ENCODE results near the gene PI16.

Gene PI16

GRCh38 chr6:36963451-36964290 lies 9.1 kb downstream of the PI16 start:
- Histone ChIP-seq H4K12ac (ENCODE audit: low read depth, low read length) (no peak overlapping the region), H3K4me3 (ENCODE audit: low read depth, low read length) (no peak overlapping the region), H3K4me2 (ENCODE audit: low read length) (no peak overlapping the region), H3K4me1 (ENCODE audit: control insufficient read depth in 1 of 2, insufficient read depth in 2 of 2, low read length in 2 of 2) (peaks cover 2 to 3% of the 10 kb centered on the region in 2 experiments), H2BK120ac (ENCODE audit: insufficient read depth, low read length, poor library complexity) (no peak overlapping the region), H3K27ac (ENCODE audit: low read depth, low read length) (no peak overlapping the region), H3K14ac (ENCODE audit: low read length) (no peak overlapping the region), H3K36me3 (ENCODE audit: control insufficient read depth in 1 of 2, insufficient read depth in 2 of 2, low read length in 2 of 2) (peaks cover 16 to 18% of the 10 kb centered on the region in 2 experiments), H2BK12ac (ENCODE audit: low read length) (no peak overlapping the region), H3K9me3 (ENCODE audit: insufficient read depth, low read depth, low read length) (peaks cover 2% of the 10 kb centered on the region), H3K23ac (ENCODE audit: low read length) (no peak overlapping the region), H2AFZ (ENCODE audit: insufficient read depth, low read length, poor library complexity) (no peak overlapping the region), H3K9ac (ENCODE audit: low read length) (no peak overlapping the region), H3K79me2 (ENCODE audit: control insufficient read depth, insufficient read depth, low read length, poor library complexity) (no peaks in the 10 kb centered on the region), H3K4ac (ENCODE audit: low read depth, low read length) (no peak overlapping the region), H3K79me1 (ENCODE audit: low read length) (no peaks in the 10 kb centered on the region), H3K27me3 (ENCODE audit: insufficient read depth, low read length) (no peaks in the 10 kb centered on the region), H2BK5ac (ENCODE audit: low read depth, low read length, poor library complexity) (no peak overlapping the region), H2AK5ac (ENCODE audit: low read length) (no peak overlapping the region), H4K91ac (ENCODE audit: low read depth, low read length) (no peak overlapping the region), H3K18ac (ENCODE audit: low read length) (no peak overlapping the region), H4K8ac (ENCODE audit: low read depth, low read length) (no peak overlapping the region)
- DNase-seq, result no peak
- no CpG with 5 or more reads among the region's 11 CpGs for WGBS (ENCODE audit: extremely low coverage, insufficient coverage, insufficient read length)

GRCh38 chr6:36964349-36964748 lies 9.8 kb downstream of the PI16 start:
- Histone ChIP-seq H3K36me3 (ENCODE audit: control insufficient read depth in 1 of 2, insufficient read depth in 2 of 2, low read length in 2 of 2) (peaks cover 22 to 25% of the 10 kb centered on the region in 2 experiments), H4K8ac (ENCODE audit: low read depth, low read length) (no peak overlapping the region), H3K9me3 (ENCODE audit: insufficient read depth, low read depth, low read length) (peaks cover 2% of the 10 kb centered on the region), H3K27me3 (ENCODE audit: insufficient read depth, low read length) (no peaks in the 10 kb centered on the region), H3K23ac (ENCODE audit: low read length) (no peak overlapping the region), H2BK12ac (ENCODE audit: low read length) (no peak overlapping the region), H3K14ac (ENCODE audit: low read length) (no peak overlapping the region), H3K4me3 (ENCODE audit: low read depth, low read length) (no peak overlapping the region), H4K12ac (ENCODE audit: low read depth, low read length) (no peak overlapping the region), H3K4ac (ENCODE audit: low read depth, low read length) (no peak overlapping the region), H2AFZ (ENCODE audit: insufficient read depth, low read length, poor library complexity) (no peak overlapping the region), H3K4me2 (ENCODE audit: low read length) (no peak overlapping the region), H3K79me1 (ENCODE audit: low read length) (no peaks in the 10 kb centered on the region), H3K27ac (ENCODE audit: low read depth, low read length) (no peak overlapping the region), H3K4me1 (ENCODE audit: control insufficient read depth in 1 of 2, insufficient read depth in 2 of 2, low read length in 2 of 2) (peaks cover 2 to 3% of the 10 kb centered on the region in 2 experiments), H4K91ac (ENCODE audit: low read depth, low read length) (no peak overlapping the region), H2BK120ac (ENCODE audit: insufficient read depth, low read length, poor library complexity) (no peak overlapping the region), H3K79me2 (ENCODE audit: control insufficient read depth, insufficient read depth, low read length, poor library complexity) (no peaks in the 10 kb centered on the region), H2BK5ac (ENCODE audit: low read depth, low read length, poor library complexity) (no peak overlapping the region), H2AK5ac (ENCODE audit: low read length) (no peak overlapping the region), H3K9ac (ENCODE audit: low read length) (no peak overlapping the region), H3K18ac (ENCODE audit: low read length) (no peak overlapping the region)
- DNase-seq, result no peak
- no CpG with 5 or more reads among the region's 6 CpGs for WGBS (ENCODE audit: extremely low coverage, insufficient coverage, insufficient read length)

GRCh38 chr6:36964908-36965307 lies 10.4 kb downstream of the PI16 start:
- peaks cover 2% of the 10 kb centered on the region for H3K9me3 ChIP-seq (ENCODE audit: insufficient read depth, low read depth, low read length)
- peaks cover 27 to 29% of the 10 kb centered on the region in 2 experiments for H3K36me3 ChIP-seq (ENCODE audit: control insufficient read depth in 1 of 2, insufficient read depth in 2 of 2, low read length in 2 of 2)
- peaks cover 2 to 3% of the 10 kb centered on the region in 2 experiments for H3K4me1 ChIP-seq (ENCODE audit: control insufficient read depth in 1 of 2, insufficient read depth in 2 of 2, low read length in 2 of 2)
- H2AFZ ChIP-seq (ENCODE audit: insufficient read depth, low read length, poor library complexity), result no peak overlapping the region
- no peak overlapping the region for H3K4me3 ChIP-seq (ENCODE audit: low read depth, low read length)
- H2BK120ac ChIP-seq (ENCODE audit: insufficient read depth, low read length, poor library complexity), result no peak overlapping the region
- no peak overlapping the region for H4K12ac ChIP-seq (ENCODE audit: low read depth, low read length)
- no peak overlapping the region for H4K91ac ChIP-seq (ENCODE audit: low read depth, low read length)
- no peak overlapping the region for H2BK5ac ChIP-seq (ENCODE audit: low read depth, low read length, poor library complexity)
- no peak overlapping the region for H3K14ac ChIP-seq (ENCODE audit: low read length)
- H3K4ac ChIP-seq (ENCODE audit: low read depth, low read length), result no peak overlapping the region
- no peak for DNase-seq
- no peak overlapping the region for H3K4me2 ChIP-seq (ENCODE audit: low read length)
- WGBS (ENCODE audit: extremely low coverage, insufficient coverage, insufficient read length), result no CpG with 5 or more reads among the region's 4 CpGs
- no peak overlapping the region for H3K9ac ChIP-seq (ENCODE audit: low read length)
- H2AK5ac ChIP-seq (ENCODE audit: low read length), result no peak overlapping the region
- H3K18ac ChIP-seq (ENCODE audit: low read length), result no peak overlapping the region
- no peaks in the 10 kb centered on the region for H3K79me1 ChIP-seq (ENCODE audit: low read length)
- H3K27ac ChIP-seq (ENCODE audit: low read depth, low read length), result no peak overlapping the region
- H4K8ac ChIP-seq (ENCODE audit: low read depth, low read length), result no peak overlapping the region
- H3K79me2 ChIP-seq (ENCODE audit: control insufficient read depth, insufficient read depth, low read length, poor library complexity), result no peaks in the 10 kb centered on the region
- H3K23ac ChIP-seq (ENCODE audit: low read length), result no peak overlapping the region
- H2BK12ac ChIP-seq (ENCODE audit: low read length), result no peak overlapping the region
- H3K27me3 ChIP-seq (ENCODE audit: insufficient read depth, low read length), result no peaks in the 10 kb centered on the region

GRCh38 chr6:36967301-36967700 lies 12.8 kb downstream of the PI16 start:
- H3K4me2 ChIP-seq (ENCODE audit: low read length), result no peak overlapping the region
- H3K27ac ChIP-seq (ENCODE audit: low read depth, low read length), result no peak overlapping the region
- H4K12ac ChIP-seq (ENCODE audit: low read depth, low read length), result no peak overlapping the region
- H3K79me2 ChIP-seq (ENCODE audit: control insufficient read depth, insufficient read depth, low read length, poor library complexity), result no peaks in the 10 kb centered on the region
- DNase-seq, result no peak
- no peak overlapping the region for H4K91ac ChIP-seq (ENCODE audit: low read depth, low read length)
- H3K23ac ChIP-seq (ENCODE audit: low read length), result no peak overlapping the region
- no peak overlapping the region for H2BK5ac ChIP-seq (ENCODE audit: low read depth, low read length, poor library complexity)
- H3K9me3 ChIP-seq (ENCODE audit: insufficient read depth, low read depth, low read length), result peaks cover 2% of the 10 kb centered on the region
- no peaks in the 10 kb centered on the region for H3K79me1 ChIP-seq (ENCODE audit: low read length)
- no peak overlapping the region for H2BK120ac ChIP-seq (ENCODE audit: insufficient read depth, low read length, poor library complexity)
- H3K4me1 ChIP-seq (ENCODE audit: control insufficient read depth in 1 of 2, insufficient read depth in 2 of 2, low read length in 2 of 2), result peaks cover 0 to 7% of the 10 kb centered on the region in 2 experiments
- H3K36me3 ChIP-seq (ENCODE audit: control insufficient read depth in 1 of 2, insufficient read depth in 2 of 2, low read length in 2 of 2), result peaks cover 45 to 53% of the 10 kb centered on the region in 2 experiments
- H3K27me3 ChIP-seq (ENCODE audit: insufficient read depth, low read length), result no peaks in the 10 kb centered on the region
- H3K18ac ChIP-seq (ENCODE audit: low read length), result no peak overlapping the region
- no CpG with 5 or more reads among the region's 3 CpGs for WGBS (ENCODE audit: extremely low coverage, insufficient coverage, insufficient read length)
- H3K4ac ChIP-seq (ENCODE audit: low read depth, low read length), result no peak overlapping the region
- H3K9ac ChIP-seq (ENCODE audit: low read length), result no peak overlapping the region
- H3K14ac ChIP-seq (ENCODE audit: low read length), result no peak overlapping the region
- no peak overlapping the region for H2BK12ac ChIP-seq (ENCODE audit: low read length)
- H4K8ac ChIP-seq (ENCODE audit: low read depth, low read length), result no peak overlapping the region
- H3K4me3 ChIP-seq (ENCODE audit: low read depth, low read length), result no peak overlapping the region
- no peak overlapping the region for H2AK5ac ChIP-seq (ENCODE audit: low read length)
- H2AFZ ChIP-seq (ENCODE audit: insufficient read depth, low read length, poor library complexity), result no peak overlapping the region
